NCI-H2107 treated with DMSO at 0.1 percent for 48 hours (cell line): ENCODE results near the gene ZFHX3.

Experiments
- DNase-seq: peaks from one replicate; lab custom pipeline; 2025; ENCODE audit not compliant: unreplicated experiment; lab: John Stamatoyannopoulos, UW

Gene ZFHX3

GRCh38 chr16:73057291-73058210 lies 9.6 kb upstream of the ZFHX3 start:
- no peak for DNase-seq

- peak; percentile 64 for DNase-seq
These were observed 9.0 kb upstream of the ZFHX3 start for GRCh38 chr16:73056921-73057290.

- no peak for DNase-seq
These were observed 8.5 kb upstream of the ZFHX3 start for GRCh38 chr16:73056448-73056847.

DNA sequence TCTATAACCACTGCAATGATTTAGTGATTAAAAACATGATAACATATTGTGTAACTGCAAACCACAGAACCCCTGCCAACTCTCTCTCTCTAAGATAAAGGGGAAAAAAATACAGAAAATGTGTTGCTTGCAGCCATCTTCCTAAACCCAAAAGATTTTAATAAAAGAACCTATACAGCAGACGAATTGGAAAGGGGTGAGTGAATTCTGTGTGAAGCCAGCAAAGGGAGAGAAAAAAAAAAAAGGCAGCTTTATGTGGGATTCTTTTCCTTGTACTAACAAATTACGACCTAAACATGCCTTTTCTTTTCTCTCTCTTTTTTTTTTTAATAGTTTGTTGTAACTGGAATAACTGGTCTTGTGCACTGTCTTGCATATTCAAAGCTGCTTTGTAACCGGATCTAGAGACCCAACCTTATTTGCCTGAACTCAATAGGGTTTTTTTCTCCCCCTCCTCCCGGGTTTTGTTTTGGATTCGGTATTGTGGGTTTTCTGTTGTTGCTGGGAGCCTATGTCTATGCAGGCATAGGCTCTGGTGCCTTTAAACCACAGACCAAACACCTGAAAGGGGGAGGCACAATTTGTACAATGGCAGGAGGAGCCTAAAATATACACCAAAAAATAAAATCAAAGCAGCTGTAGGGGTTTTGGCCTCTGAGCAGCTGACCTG lies 7.0 kb upstream of the ZFHX3 start:
- DNase-seq = peak; percentile 90

DNA sequence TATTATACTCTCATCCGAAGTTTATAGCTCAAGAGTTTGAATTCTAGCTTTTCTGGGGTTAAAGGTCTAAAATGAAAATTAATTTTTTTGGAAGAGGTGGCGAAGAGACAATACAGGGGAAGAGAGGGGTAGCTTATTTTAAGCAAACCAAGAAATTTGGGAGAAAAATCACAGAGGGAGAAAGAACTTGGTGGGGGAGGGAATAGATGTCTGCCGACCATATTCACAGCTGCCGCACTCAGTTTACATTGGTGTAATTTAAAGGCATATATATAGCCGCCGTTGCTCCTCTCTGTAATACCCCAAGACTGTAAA lies 6.5 kb upstream of the ZFHX3 start:
- DNase-seq = no peak

GRCh38 chr16:73054125-73054484 lies 6.2 kb upstream of the ZFHX3 start:
- DNase-seq = no peak

DNA sequence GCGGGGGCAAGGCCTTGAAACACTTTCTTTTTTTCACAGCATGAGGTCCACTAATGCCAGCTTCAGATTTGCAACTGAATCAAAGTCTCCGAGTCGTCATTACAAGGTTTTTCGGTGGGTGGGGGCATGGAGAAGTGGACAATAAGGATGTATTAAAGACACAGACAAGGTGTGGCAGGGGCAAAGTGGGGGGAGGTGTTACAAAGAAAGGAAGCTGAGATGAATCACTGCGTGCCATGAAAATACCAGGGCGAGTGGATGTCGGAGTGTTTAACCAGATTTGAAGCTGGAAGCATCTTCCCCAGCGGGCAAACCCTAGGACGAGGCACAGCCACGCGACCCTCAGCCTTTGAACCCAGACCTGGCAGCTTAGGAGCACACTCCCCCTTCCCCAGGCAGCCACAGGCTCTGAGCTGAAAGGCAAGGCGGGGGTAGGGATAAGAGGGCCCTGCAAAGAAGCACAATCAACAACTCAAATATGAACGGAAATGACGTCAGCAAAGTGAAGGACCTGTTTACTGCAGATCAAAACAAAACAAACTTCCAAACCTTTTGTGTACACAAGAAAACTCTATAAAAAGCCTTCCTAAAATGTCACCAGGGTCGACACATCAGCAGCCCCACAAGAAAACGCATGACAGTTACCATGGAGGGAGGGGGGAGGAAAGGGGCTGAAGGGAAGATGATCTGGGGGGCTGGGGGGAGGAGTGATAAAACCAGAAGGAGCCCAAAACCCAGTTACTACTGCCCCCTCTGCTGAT lies 5.6 kb upstream of the ZFHX3 start:
- peak; percentile 69 for DNase-seq

GRCh38 chr16:73053038-73053363 lies 5.1 kb upstream of the ZFHX3 start:
- no peak for DNase-seq

GRCh38 chr16:73052576-73052975 lies 4.6 kb upstream of the ZFHX3 start:
- DNase-seq = peak; percentile 44

GRCh38 chr16:73051961-73052360 lies 4.0 kb upstream of the ZFHX3 start:
- peak; percentile 61 for DNase-seq

- no peak for DNase-seq
These were observed 3.3 kb upstream of the ZFHX3 start for GRCh38 chr16:73051226-73051625.

DNA sequence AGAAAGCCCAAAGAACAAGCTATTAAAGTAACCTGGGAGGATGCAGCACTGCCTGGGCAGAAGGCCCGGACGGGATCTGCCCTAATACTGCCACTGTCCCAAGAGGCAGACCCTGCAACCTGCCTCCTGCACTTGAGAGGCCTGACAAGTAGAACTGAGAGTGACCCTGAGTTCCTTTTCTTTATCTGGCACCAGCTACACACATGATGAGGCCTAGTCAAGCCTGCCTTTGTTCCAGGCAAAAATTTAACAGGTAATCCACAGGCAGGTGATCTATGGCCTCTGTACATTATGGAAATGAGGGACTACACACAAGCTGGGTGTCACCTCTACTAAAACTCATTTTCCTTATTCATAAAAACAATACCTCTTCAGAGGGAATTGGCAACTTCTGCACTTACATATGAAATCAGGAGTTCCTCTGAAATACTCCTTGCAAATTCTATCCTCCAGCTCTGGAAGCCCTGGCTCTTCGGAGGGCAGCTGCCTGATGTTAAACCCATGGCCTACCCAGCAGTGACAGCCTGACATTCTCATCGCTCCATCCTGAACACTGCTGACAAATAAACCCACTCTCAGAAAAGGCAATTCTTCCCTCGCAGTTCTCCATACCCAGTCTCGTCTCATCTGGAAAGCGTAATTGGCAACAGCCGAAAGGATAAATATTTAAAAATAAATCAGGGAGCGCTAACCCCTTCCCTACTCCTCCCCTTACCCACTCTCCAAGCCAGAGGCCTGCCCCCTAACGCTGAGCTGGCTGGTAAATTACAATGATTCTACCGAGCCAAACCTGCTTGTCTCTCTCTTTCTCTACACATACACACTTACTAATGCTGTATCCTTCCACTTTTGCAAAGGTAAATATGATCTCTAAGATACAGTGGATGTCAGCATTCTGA lies 2.5 kb upstream of the ZFHX3 start:
- peak; percentile 70 for DNase-seq

- DNase-seq = no peak
These were observed 1.6 kb upstream of the ZFHX3 start for GRCh38 chr16:73049511-73049910.

DNA sequence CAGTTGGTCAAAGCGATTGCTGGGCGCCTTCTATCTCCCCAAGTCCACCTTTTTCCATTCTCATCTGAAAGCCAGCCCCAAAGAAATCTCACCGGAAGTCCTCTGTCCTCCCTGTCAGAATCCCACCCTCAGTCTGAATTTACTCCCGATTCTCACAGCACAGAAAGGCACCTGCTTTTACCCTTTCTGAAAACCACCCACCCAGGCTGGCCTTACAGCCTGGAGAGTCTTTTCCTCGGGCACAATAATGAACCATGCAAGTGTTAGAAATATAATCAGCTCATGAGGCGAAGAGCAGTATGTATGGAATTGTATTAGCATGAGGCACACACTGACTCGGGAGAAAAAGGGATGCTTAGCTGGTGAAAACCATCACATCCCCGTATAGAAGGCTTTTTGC lies 1.2 kb upstream of the ZFHX3 start:
- no peak for DNase-seq

DNA sequence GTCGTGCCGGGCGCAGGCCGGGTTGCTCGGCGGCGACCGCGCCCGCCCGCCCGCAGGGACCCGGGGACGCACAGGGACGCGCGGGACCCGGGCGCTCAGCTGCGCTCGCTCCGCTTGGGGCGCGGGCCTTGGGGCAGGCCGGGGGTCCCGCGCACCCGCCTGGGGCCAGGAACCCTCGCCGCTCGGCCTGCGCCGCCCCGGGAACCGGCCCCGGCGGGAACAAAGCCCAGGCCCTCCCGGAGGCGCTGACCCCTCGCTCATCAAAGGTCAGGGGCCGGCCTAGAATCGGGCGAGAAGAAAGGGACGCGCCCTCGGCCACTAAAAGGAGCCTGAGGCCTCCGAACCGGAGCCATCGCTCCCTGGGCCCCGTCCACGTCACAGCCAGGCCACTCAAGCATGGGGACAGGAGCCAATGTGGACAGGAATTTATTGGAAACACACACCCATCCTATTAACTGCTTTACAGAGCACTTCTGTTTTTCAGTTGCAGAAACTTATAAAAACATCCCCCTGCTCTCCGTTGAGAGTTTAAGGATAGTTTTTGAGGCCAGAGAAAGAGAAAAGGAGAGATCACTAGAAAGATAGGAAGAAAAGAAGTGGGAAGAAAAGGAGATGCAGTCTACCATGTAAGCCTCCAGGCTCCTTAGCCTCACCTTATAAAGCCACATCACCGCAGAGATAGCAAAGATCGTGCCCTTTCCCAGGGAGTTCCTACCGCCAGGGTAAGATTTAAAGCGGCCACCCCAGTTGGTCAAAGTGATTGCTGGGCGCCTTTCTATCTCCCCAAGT lies 558 bp upstream of the ZFHX3 start:
- DNase-seq = peak; percentile 51

DNA sequence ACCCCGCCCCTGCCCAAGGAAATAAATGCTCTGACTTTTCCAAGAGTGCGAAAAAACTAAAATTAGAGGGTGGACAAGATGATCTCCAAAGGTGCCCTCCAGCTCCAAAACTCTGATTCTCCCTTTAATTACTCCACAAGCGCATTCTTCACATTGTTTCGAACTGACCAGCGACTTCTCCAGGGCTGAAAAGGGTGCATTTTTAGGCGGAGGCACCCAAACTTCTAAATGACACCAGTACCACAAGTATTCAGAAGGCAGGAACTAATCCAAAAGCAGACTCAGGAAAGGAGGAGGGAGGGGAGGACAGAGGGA lies 750 bp downstream of the ZFHX3 start:
- no peak for DNase-seq

GRCh38 chr16:73046849-73047214 lies 1.1 kb downstream of the ZFHX3 start:
- no peak for DNase-seq

- peak; percentile 68 for DNase-seq
These were observed 1.6 kb downstream of the ZFHX3 start for GRCh38 chr16:73046202-73046848.

DNA sequence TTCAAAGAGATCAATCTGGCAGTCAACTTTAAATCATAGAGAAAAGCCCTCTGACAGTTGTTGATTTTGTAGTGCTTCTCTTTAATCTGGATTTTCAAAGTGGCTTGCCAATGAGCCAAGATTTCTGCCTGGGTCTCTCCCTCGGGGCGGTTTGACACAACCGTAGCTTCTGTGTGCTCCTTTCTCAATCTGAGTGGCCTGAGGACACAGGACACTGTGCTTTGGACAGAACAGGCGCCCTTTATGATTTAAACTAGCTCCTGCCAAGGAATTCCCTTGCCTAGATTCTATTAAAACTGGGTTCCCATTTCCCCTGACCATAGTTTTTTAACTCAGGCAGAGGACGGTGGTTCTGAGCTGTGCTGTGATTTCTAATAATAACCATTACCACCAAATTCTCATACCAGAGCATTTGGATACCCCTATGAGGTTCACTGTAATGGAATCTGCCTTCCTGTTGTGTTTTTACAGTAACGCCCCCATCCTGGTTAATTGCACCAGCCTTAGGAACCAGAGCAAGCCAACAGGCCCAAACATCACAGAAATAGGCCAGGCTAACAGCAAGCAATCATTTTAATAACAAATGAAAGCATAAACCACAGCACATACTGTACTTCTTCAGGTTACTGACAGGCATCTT lies 4.0 kb downstream of the ZFHX3 start:
- DNase-seq = no peak

DNA sequence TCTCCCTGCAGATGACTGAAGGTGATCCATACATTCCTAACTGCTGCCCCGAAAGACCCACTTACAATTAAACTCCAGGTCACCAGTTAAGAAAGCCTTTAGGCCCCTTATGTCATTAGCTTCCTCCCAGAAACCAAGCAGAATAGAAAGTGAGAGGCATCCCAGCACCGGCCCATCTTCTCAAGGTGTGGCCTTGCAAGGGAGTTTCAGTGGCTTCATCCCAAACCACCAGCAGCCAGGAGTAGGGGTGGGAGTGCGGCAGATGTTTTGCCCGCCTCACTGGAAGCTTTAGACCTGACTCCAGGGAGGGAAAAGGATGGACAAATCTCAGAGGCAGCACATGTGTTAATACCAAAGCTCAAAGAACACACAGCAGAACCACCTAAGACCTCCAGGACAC lies 5.1 kb downstream of the ZFHX3 start:
- DNase-seq = no peak
